ENCODE measurements around the gene D2HGDH.

D2HGDH gene

GRCh38 chr2:241734467-241735208 lies at the start of gene D2HGDH:
Gene D2HGDH (plus strand): TSS chr2:241734630. CDS start chr2:241735225, 595 bp downstream.
- peak; percentile 96 for DNase-seq (ENCODE audit: low read depth, low spot score)

GRCh38 chr2:241686324-241686649 lies 48.1 kb upstream of the D2HGDH start:
- peak; percentile 22 for DNase-seq (ENCODE audit: low read depth, low spot score)

GRCh38 chr2:241686650-241687425 lies 47.6 kb upstream of the D2HGDH start, which contains the start of gene DTYMK:
Gene DTYMK (minus strand): TSS chr2:241686815. CDS start chr2:241686783, 32 bp downstream.
- DNase-seq (ENCODE audit: low read depth, low spot score): peak; percentile 99

GRCh38 chr2:241689306-241689705 lies 45.1 kb upstream of the D2HGDH start:
- no peak for DNase-seq (ENCODE audit: low read depth, low spot score)

GRCh38 chr2:241690202-241690717 lies 44.2 kb upstream of the D2HGDH start:
- no peak for DNase-seq (ENCODE audit: low read depth, low spot score)

- peak; percentile 90 for DNase-seq (ENCODE audit: low read depth, low spot score)
These were observed 42.0 kb upstream of the D2HGDH start for GRCh38 chr2:241692448-241692847.

GRCh38 chr2:241695651-241696050 lies 38.8 kb upstream of the D2HGDH start:
- no peak for DNase-seq (ENCODE audit: low read depth, low spot score)

- DNase-seq (ENCODE audit: low read depth, low spot score): no peak
These were observed 33.4 kb upstream of the D2HGDH start for GRCh38 chr2:241701149-241701398.

- peak; percentile 99 for DNase-seq (ENCODE audit: low read depth, low spot score)
These were observed 32.9 kb upstream of the D2HGDH start, which contains the start of gene ING5 for GRCh38 chr2:241701399-241702154. Gene ING5 (plus strand): TSS chr2:241702039. CDS start chr2:241702066, 27 bp downstream.

GRCh38 chr2:241702155-241703031 lies 32.0 kb upstream of the D2HGDH start:
- peak; percentile 93 for DNase-seq (ENCODE audit: low read depth, low spot score)

- peak; percentile 49 for DNase-seq (ENCODE audit: low read depth, low spot score)
These were observed 31.3 kb upstream of the D2HGDH start for GRCh38 chr2:241703032-241703604.

GRCh38 chr2:241706537-241706936 lies 27.9 kb upstream of the D2HGDH start:
- DNase-seq (ENCODE audit: low read depth, low spot score): no peak

- DNase-seq (ENCODE audit: low read depth, low spot score): no peak
These were observed 25.6 kb upstream of the D2HGDH start for GRCh38 chr2:241708879-241709278.

GRCh38 chr2:241719093-241719492 lies 15.3 kb upstream of the D2HGDH start:
- no peak for DNase-seq (ENCODE audit: low read depth, low spot score)

- DNase-seq (ENCODE audit: low read depth, low spot score): no peak
These were observed 14.3 kb upstream of the D2HGDH start for GRCh38 chr2:241720099-241720498.

- no peak for DNase-seq (ENCODE audit: low read depth, low spot score)
These were observed 13.9 kb upstream of the D2HGDH start for GRCh38 chr2:241720560-241720959.

- DNase-seq (ENCODE audit: low read depth, low spot score): no peak
These were observed 12.6 kb upstream of the D2HGDH start for GRCh38 chr2:241721852-241722251.

- no peak for DNase-seq (ENCODE audit: low read depth, low spot score)
These were observed 11.5 kb upstream of the D2HGDH start for GRCh38 chr2:241722896-241723454.

- no peak for DNase-seq (ENCODE audit: low read depth, low spot score)
These were observed 10.0 kb upstream of the D2HGDH start for GRCh38 chr2:241724259-241724974.
